RWPE2 (cell line): Measurements from ENCODE around the gene SEMA5A.
A peak's percentile ranks its signal among the peaks of the same experiment; 100 is the strongest.

Experiments
- ATAC-seq: fragments of 200-7000 bp; cut with Tn5 transposase; 3 replicates; pipeline ENCODE4 v1.9.1; 2021; ENCODE audit warnings: low read depth
- DNase-seq: peaks from one replicate; pipeline ENCODE4 v3.0.0-alpha.2; 2020; ENCODE audit warnings: low spot score
- H3K27ac ChIP-seq: fragments of 450-650 bp; 2 replicates; pipeline ENCODE4 v1.5.1; 2017; ENCODE audit warnings: mild to moderate bottlenecking; ENCODE audit not compliant: poor library complexity, severe bottlenecking
- H3K27me3 ChIP-seq: fragments of 250-450 bp; sonication (Bioruptor Pico); 2 replicates; pipeline ENCODE4 v1.5.1; 2021; ENCODE audit warnings: mild to moderate bottlenecking, moderate library complexity; ENCODE audit not compliant: insufficient read depth, poor library complexity, severe bottlenecking
- H3K36me3 ChIP-seq: fragments of 250-450 bp; sonication (Bioruptor Pico); 2 replicates; pipeline ENCODE4 v1.5.1; 2020; ENCODE audit warnings: low read depth, mild to moderate bottlenecking, moderate library complexity
- H3K4me1 ChIP-seq: fragments of 250-450 bp; sonication (Bioruptor Pico); 2 replicates; pipeline ENCODE4 v1.5.1; 2021; ENCODE audit warnings: mild to moderate bottlenecking, moderate library complexity; ENCODE audit not compliant: insufficient read depth, poor library complexity, severe bottlenecking
- H3K4me3 ChIP-seq: fragments of 250-450 bp; sonication (Bioruptor Pico); 2 replicates; pipeline ENCODE4 v1.5.1; 2021; ENCODE audit warnings: mild to moderate bottlenecking, moderate library complexity; ENCODE audit not compliant: severe bottlenecking
- H3K9me3 ChIP-seq: fragments of 250-450 bp; sonication (Bioruptor Pico); 2 replicates; pipeline ENCODE4 v1.5.1; 2021; ENCODE audit warnings: mild to moderate bottlenecking, moderate library complexity; ENCODE audit not compliant: severe bottlenecking
- TF ChIP-seq, protein P1 (sequence below): fragments of 450-650 bp; IDR thresholded peaks from one replicate; pipeline ENCODE4 v1.5.1; 2017; ENCODE audit warnings: mild to moderate bottlenecking, moderate library complexity; ENCODE audit not compliant: poor library complexity, severe bottlenecking

The SEMA5A gene

DNA sequence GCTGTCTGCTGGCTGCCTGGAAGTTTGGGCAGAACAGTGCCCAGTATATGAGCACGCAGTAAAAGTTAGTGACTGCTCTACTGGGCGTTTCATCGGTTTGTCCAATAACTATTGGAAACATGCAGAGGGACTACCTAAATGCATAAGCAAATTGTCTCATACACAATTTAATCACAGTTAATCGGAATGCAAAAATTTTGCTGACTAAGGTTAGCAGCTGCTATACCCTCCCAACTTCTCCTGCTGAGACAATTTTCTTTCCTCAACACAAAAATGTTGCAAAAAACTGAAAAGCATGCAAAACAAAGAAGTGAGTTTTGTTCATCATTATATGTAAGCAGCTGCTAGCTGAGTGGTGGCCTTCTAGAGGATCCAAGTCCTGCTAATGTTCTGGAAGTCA, 327.5 kb downstream of the SEMA5A start:
- no peak overlapping the region for H3K27ac ChIP-seq
- DNase-seq (no peak), ATAC-seq (no peak)
- no peaks in the 10 kb centered on the region for H3K27me3 ChIP-seq
- TF ChIP-seq, protein P1, sequence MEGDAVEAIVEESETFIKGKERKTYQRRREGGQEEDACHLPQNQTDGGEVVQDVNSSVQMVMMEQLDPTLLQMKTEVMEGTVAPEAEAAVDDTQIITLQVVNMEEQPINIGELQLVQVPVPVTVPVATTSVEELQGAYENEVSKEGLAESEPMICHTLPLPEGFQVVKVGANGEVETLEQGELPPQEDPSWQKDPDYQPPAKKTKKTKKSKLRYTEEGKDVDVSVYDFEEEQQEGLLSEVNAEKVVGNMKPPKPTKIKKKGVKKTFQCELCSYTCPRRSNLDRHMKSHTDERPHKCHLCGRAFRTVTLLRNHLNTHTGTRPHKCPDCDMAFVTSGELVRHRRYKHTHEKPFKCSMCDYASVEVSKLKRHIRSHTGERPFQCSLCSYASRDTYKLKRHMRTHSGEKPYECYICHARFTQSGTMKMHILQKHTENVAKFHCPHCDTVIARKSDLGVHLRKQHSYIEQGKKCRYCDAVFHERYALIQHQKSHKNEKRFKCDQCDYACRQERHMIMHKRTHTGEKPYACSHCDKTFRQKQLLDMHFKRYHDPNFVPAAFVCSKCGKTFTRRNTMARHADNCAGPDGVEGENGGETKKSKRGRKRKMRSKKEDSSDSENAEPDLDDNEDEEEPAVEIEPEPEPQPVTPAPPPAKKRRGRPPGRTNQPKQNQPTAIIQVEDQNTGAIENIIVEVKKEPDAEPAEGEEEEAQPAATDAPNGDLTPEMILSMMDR: no peak
- H3K4me1 ChIP-seq: no peaks in the 10 kb centered on the region
- no peaks in the 10 kb centered on the region for H3K36me3 ChIP-seq
- H3K9me3 ChIP-seq: no peaks in the 10 kb centered on the region
- H3K4me3 ChIP-seq: no peak overlapping the region

DNA sequence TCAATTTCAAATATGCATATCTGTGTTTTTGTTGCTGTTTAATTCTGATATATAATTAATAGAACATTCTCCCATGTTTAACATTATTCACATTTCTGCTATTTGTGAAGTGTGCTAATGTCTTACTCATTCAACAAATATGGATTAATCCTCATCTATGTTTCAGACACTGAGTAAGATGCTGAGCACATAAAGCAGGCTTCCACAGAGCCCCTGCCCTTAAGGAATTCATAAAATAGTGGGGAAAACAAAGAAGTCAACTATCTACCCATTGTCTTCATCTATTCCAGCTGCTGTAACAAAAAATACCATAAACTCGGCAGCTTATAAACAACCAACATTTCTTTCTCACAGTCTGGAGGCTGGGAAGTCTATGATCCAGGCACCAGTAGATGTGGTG, 333.3 kb downstream of the SEMA5A start:
- no peak overlapping the region for H3K4me3 ChIP-seq
- H3K27me3 ChIP-seq: no peaks in the 10 kb centered on the region
- H3K4me1 ChIP-seq: peaks cover 5% of the 10 kb centered on the region
- H3K9me3 ChIP-seq: no peaks in the 10 kb centered on the region
- no peaks in the 10 kb centered on the region for H3K36me3 ChIP-seq
- ATAC-seq (peak; percentile 79), DNase-seq (no peak)
- TF ChIP-seq, protein P1: no peak
- no peak overlapping the region for H3K27ac ChIP-seq

DNA sequence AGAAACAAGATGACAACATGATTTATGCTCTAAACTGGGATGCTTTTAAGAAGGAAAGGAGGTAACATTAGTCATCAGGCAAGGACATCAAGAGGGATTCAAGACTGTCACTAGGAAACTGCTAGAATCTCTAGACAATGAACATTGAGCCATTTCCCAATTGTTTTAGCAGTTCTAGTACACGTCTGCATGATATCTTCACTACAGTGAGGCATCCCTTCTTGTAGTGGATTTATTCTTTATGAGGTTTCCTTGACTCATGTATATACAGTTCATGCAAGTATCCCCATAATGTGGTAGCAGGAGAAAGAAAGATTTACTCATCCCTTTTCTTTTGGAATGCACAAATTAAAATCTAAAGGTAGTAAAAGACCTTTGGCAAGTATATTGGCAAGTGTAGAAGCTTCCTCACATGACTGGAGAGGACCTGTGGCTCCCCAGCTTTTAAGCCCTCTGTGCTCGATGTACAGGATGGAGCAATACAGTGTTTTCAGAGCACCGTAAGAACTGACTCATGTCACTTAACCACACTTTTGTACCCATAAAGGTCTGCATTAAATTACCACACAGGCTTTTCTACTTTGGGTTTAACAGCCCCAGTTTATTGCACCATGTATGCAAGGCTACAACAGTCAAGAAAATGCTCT, 335.9 kb downstream of the SEMA5A start:
- Histone ChIP-seq H3K27me3 (no peaks in the 10 kb centered on the region), H3K27ac (no peak overlapping the region), H3K4me3 (no peak overlapping the region), H3K9me3 (no peaks in the 10 kb centered on the region), H3K36me3 (no peaks in the 10 kb centered on the region), H3K4me1 (peaks cover 5% of the 10 kb centered on the region)
- TF ChIP-seq, protein P1: no peak
- ATAC-seq (0 out of 3 replicates have a peak, but pooled peaks have one; percentile 19), DNase-seq (no peak)

DNA sequence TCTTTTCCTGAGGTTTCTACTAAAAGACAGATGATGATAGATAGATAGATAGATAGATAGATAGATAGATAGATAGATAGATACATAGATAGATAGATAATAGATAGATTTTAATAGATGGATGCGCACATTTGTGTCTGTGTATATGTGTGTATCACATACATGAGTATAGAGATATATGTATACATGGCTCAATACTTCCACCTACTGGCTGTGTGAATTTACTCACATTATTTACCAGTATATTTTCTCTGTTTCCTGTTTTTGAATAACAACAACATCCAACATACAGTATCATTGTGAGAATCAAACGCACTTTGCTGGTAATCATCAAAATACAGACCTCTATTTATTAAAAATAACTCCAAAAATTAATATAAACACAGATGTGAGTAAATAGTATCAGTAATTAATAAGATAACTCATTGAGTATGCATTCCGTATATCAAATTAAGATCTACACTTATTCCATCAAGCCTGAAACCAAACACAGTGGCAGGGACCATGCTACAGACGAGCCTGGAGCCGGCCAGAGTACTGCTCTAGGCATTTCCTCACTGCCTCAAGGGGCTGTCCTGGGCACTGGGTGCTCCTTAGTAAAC, 338.0 kb downstream of the SEMA5A start:
- TF ChIP-seq, protein P1: peak; percentile 90
- peaks cover 5% of the 10 kb centered on the region for H3K4me1 ChIP-seq
- peak; percentile 70 for ATAC-seq

DNA sequence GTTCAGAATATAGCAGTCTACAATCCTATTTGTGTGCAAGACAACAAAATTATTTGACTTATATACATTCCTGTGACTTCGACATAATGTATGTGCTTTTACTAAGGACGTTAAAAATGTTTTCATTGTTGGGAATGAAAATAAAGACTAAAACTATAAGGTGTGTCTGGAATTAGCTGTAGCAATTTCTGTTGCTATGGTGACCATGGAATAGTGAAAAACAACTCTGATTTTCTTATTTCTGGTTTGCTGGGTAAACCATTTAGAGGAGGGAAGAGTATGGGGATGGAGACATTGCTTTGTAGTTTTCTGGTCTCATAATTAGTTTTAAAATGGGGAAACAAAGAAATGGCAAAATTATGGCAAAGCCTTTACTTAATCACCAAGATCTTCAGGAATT, 343.2 kb downstream of the SEMA5A start:
- no peak for DNase-seq

More for the DNA sequence above, 338.0 kb downstream of the SEMA5A start:
- Histone ChIP-seq H3K4me3 (no peak overlapping the region), H3K27me3 (no peaks in the 10 kb centered on the region), H3K36me3 (no peaks in the 10 kb centered on the region), H3K9me3 (no peaks in the 10 kb centered on the region), H3K27ac (no peak overlapping the region)
- DNase-seq: no peak

More for the DNA sequence above, 343.2 kb downstream of the SEMA5A start:
- TF ChIP-seq, protein P1: no peak
- no peaks in the 10 kb centered on the region for H3K4me1 ChIP-seq
- H3K27me3 ChIP-seq: no peaks in the 10 kb centered on the region
- no peaks in the 10 kb centered on the region for H3K36me3 ChIP-seq
- no peak for ATAC-seq
- H3K9me3 ChIP-seq: no peaks in the 10 kb centered on the region
- H3K27ac ChIP-seq: no peak overlapping the region
- H3K4me3 ChIP-seq: no peak overlapping the region
